CD8-positive, alpha-beta memory T cell (primary cell): ENCODE data around the gene CRP. TPM values are rescaled to one million over a fixed set of nuclear protein-coding genes. Genes with fewer than 3 reads are reported as not detected.
"Not testable (repeated sequence)": the region's sequence is repeated elsewhere in the genome, so short reads cannot be mapped to it uniquely, and the experiment has no call there.

Experiments
- CTCF ChIA-PET: fragments of 350-600 bp; sonication (Branson Sonifier 250); formaldehyde crosslinking; loops from one replicate; lab custom pipeline; 2021; ENCODE audit warnings: antibody characterized with exemption; lab: Charles Lee
- POLR2A ChIA-PET: fragments of 350-600 bp; sonication (Branson Sonifier 250); formaldehyde crosslinking; loops from one replicate; lab custom pipeline; 2021; ENCODE audit warnings: antibody characterized with exemption; lab: Charles Lee
- DNase-seq, 5 donors: peaks; one replicate each; pipeline versions ENCODE4 v3.0.0 to v3.0.0-alpha.2; 2020 to 2022; ENCODE audit warnings: mixed read lengths in 1 of 5
- H3K27ac ChIP-seq: one replicate; pipeline ENCODE4 v1.7.0; 2013; ENCODE audit warnings: low read depth, mild to moderate bottlenecking, low read length, moderate library complexity
- H3K27me3 ChIP-seq: 2 replicates; pipeline ENCODE4 v1.7.0; 2013; ENCODE audit warnings: low read length, mild to moderate bottlenecking; ENCODE audit not compliant: insufficient read depth, poor library complexity, severe bottlenecking
- H3K36me3 ChIP-seq: 2 replicates; pipeline ENCODE4 v1.7.0; 2013; ENCODE audit warnings: mild to moderate bottlenecking, low read length, moderate library complexity; ENCODE audit not compliant: insufficient read depth
- H3K4me1 ChIP-seq: 2 replicates; pipeline ENCODE4 v1.7.0; 2013; ENCODE audit warnings: mild to moderate bottlenecking, low read length, moderate library complexity; ENCODE audit not compliant: insufficient read depth
- H3K4me3 ChIP-seq: 2 replicates; pipeline ENCODE4 v1.7.0; 2013; ENCODE audit warnings: mild to moderate bottlenecking, low read length
- H3K9me3 ChIP-seq: 2 replicates; pipeline ENCODE4 v1.7.0; 2013; ENCODE audit warnings: mild to moderate bottlenecking, low read length
- H3K27ac Mint-ChIP-seq, 8 donors: one replicate each; pipeline ENCODE4 v1.8.0; 2020 to 2021; ENCODE audit warnings: mixed read lengths in 8 of 8, mild to moderate bottlenecking in 6 of 8, inconsistent platforms in 3 of 8, moderate library complexity in 3 of 8
- H3K27me3 Mint-ChIP-seq, 2 donors: one replicate each; pipeline ENCODE4 v1.8.0; 2020 to 2021; ENCODE audit warnings: mixed read lengths in 2 of 2, mild to moderate bottlenecking in 1 of 2, moderate library complexity in 1 of 2
- H3K36me3 Mint-ChIP-seq, 3 donors: one replicate each; pipeline ENCODE4 v1.8.0; 2020 to 2021; ENCODE audit warnings: mixed read lengths in 3 of 3, inconsistent platforms in 1 of 3, mild to moderate bottlenecking in 1 of 3
- H3K4me1 Mint-ChIP-seq, 3 donors: one replicate each; pipeline ENCODE4 v1.8.0; 2020 to 2021; ENCODE audit warnings: mixed read lengths in 3 of 3, inconsistent platforms in 1 of 3, mild to moderate bottlenecking in 1 of 3
- H3K4me3 Mint-ChIP-seq, 7 donors: one replicate each; pipeline ENCODE4 v1.8.0; 2020 to 2021; ENCODE audit warnings: mixed read lengths in 7 of 7, mild to moderate bottlenecking in 6 of 7, moderate library complexity in 4 of 7, inconsistent platforms in 2 of 7
- H3K9me3 Mint-ChIP-seq, 5 donors: one replicate each; pipeline ENCODE4 v1.8.0; 2020 to 2022; ENCODE audit warnings: mixed read lengths in 5 of 5, mild to moderate bottlenecking in 3 of 5, moderate library complexity in 2 of 5, inconsistent platforms in 1 of 5
- polyA plus RNA-seq: library from polyadenylated mRNA; unstranded; fragments of 300-500 nt; fragmentation: Illumina TruSeq; gene quantifications from one replicate; pipeline ENCODE4 v1.2.3, GENCODE V29; 2021
- total RNA-seq, 2 experiments: library from RNA; stranded (reverse); gene quantifications; one replicate each; pipeline ENCODE4 v1.2.3, GENCODE V29; 2021

Gene CRP
- total and polyA plus RNA-seq, 3 experiments from 2014 or later, result not detected

- no peak overlapping the region for H3K4me3 Mint-ChIP-seq
- ChIA-PET CTCF (no interaction called here), POLR2A (no interaction called here)
- no peak overlapping the region for H3K4me3 ChIP-seq
- no peak overlapping the region for H3K27ac ChIP-seq
- H3K27me3 ChIP-seq, result no peaks in the 10 kb centered on the region
- no peaks in the 10 kb centered on the region for H3K4me1 Mint-ChIP-seq
- no peaks in the 10 kb centered on the region for H3K36me3 Mint-ChIP-seq
- no peaks in the 10 kb centered on the region for H3K9me3 ChIP-seq
- no peaks in the 10 kb centered on the region for H3K9me3 Mint-ChIP-seq
- DNase-seq, result no peak
- H3K4me1 ChIP-seq, result no peaks in the 10 kb centered on the region
- peaks cover 29 to 56% of the 10 kb centered on the region in 2 donors for H3K27me3 Mint-ChIP-seq
- H3K36me3 ChIP-seq, result no peaks in the 10 kb centered on the region
- no peak overlapping the region for H3K27ac Mint-ChIP-seq
These were observed 26.9 kb downstream of the CRP start for GRCh38 chr1:159687511-159687910.

DNA sequence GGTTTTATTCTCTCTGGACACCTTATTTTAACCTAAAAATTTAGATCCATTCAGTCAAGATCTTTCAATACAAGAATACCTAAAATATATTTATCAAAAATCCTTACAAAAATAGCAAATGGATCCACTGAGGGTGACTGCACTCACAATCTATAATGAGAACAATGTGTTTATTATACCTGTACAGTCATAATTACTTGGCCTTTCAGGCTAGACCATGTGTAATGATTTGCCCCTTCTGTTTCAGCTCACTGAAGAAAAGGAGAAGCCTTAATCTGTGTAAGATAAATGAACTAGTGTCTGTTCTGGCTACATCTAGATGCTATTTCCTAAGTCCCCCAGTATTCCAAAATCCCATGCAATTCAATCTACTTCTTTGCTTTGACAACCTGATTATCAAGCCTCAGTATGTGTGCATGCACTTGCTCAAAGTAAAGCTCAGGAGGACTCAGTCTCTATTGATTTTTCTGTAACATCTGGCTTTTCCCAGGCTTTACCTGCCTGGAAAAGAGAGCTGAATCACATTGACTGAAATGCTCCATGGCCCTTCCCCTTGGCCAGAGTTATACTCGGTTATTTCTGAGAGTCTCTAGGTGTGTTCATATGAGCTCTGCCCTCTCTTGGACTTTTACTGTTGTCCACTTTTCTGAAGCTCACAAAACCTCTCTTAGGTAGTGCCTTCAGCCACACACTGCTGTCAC is 27.6 kb downstream of the CRP start:
- Mint-ChIP-seq H3K4me1 (no peaks in the 10 kb centered on the region), H3K27ac (no peak overlapping the region), H3K36me3 (no peaks in the 10 kb centered on the region), H3K9me3 (no peaks in the 10 kb centered on the region), H3K27me3 (peaks cover 24 to 50% of the 10 kb centered on the region in 2 donors), H3K4me3 (no peak overlapping the region)
- ChIA-PET POLR2A (no interaction called here), CTCF (no interaction called here)
- no peak for DNase-seq
- H3K36me3 ChIP-seq, result no peaks in the 10 kb centered on the region
- no peaks in the 10 kb centered on the region for H3K4me1 ChIP-seq
- no peaks in the 10 kb centered on the region for H3K9me3 ChIP-seq
- no peaks in the 10 kb centered on the region for H3K27me3 ChIP-seq
- no peak overlapping the region for H3K27ac ChIP-seq
- H3K4me3 ChIP-seq, result no peak overlapping the region

DNA sequence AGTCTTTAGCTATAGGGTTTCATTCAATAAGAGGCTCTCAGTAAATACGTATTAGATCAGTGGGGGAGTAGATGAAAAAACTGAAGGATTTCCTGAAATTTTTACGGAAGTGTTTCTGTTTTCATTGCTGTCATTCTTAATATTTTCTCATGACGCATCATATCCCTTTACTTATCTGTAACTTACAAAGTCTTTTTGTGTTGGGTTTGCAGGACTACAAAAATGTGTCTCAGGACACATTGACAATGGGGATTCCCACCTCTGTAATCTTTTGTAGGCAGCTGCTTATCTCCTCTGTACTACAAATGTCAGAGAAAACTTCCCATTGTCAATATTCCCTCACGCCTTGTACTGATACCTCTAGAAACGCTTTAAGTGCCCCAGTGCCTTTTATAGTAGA is 35.5 kb downstream of the CRP start:
- H3K4me3 Mint-ChIP-seq, result no peak overlapping the region

GRCh38 chr1:159675046-159675445 is 39.3 kb downstream of the CRP start:
- H3K4me1 Mint-ChIP-seq, result no peaks in the 10 kb centered on the region
- no peak overlapping the region for H3K27ac ChIP-seq
- no peak overlapping the region for H3K4me3 Mint-ChIP-seq
- H3K27me3 Mint-ChIP-seq, result peaks cover 18 to 34% of the 10 kb centered on the region in 2 donors
- H3K36me3 ChIP-seq, result no peaks in the 10 kb centered on the region
- CTCF ChIA-PET, result no interaction called here
- no peaks in the 10 kb centered on the region for H3K27me3 ChIP-seq
- no peaks in the 10 kb centered on the region for H3K4me1 ChIP-seq
- no peaks in the 10 kb centered on the region for H3K36me3 Mint-ChIP-seq
- no peak overlapping the region for H3K4me3 ChIP-seq
- POLR2A ChIA-PET, result no interaction called here
- H3K9me3 Mint-ChIP-seq, result no peaks in the 10 kb centered on the region
- no peak overlapping the region for H3K27ac Mint-ChIP-seq
- no peak for DNase-seq
- H3K9me3 ChIP-seq, result no peaks in the 10 kb centered on the region

More for the DNA sequence above, 35.5 kb downstream of the CRP start:
- POLR2A ChIA-PET, result no interaction called here
- Histone ChIP-seq H3K9me3 (no peaks in the 10 kb centered on the region), H3K27me3 (no peaks in the 10 kb centered on the region), H3K36me3 (no peaks in the 10 kb centered on the region), H3K4me3 (no peak overlapping the region), H3K27ac (no peak overlapping the region), H3K4me1 (no peaks in the 10 kb centered on the region)
- Mint-ChIP-seq H3K9me3 (no peaks in the 10 kb centered on the region), H3K27me3 (peaks cover 13 to 30% of the 10 kb centered on the region in 2 donors), H3K36me3 (no peaks in the 10 kb centered on the region), H3K4me1 (no peaks in the 10 kb centered on the region), H3K27ac (no peak overlapping the region)
- CTCF ChIA-PET, result no interaction called here
- no peak for DNase-seq

GRCh38 chr1:159672390-159672789 is 42.0 kb downstream of the CRP start:
- H3K36me3 ChIP-seq, H3K4me3 Mint-ChIP-seq: not testable (repeated sequence)

DNA sequence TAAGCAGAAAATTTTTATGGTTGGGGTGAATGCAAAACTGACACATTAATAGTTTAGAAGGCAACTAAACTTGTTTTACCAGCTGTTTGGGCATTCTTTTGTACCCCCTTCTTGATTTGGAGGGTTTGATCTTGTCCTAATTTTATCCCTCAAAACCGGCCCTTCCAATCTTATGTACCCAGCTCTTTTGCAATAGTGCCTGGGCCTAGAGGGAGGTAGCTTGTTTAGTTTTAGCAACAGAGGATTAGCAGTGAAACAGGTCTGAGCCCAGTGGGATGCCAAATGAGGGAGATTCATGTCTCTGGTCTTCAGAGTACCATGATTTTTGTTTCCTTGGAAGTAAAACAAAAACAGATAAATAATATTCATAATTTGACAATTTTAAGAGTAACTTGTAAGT is 45.1 kb downstream of the CRP start:
- H3K9me3 ChIP-seq, result no peaks in the 10 kb centered on the region
- ChIA-PET POLR2A (no interaction called here), CTCF (no interaction called here)
- Mint-ChIP-seq H3K36me3 (no peaks in the 10 kb centered on the region), H3K4me1 (no peaks in the 10 kb centered on the region), H3K27ac (no peak overlapping the region), H3K9me3 (peaks cover 2 to 5% (median 2%) of the 10 kb centered on the region in 5 donors), H3K27me3 (peaks cover 12 to 35% of the 10 kb centered on the region in 2 donors), H3K4me3 (no peak overlapping the region)
- no peak overlapping the region for H3K27ac ChIP-seq
- no peaks in the 10 kb centered on the region for H3K4me1 ChIP-seq
- no peaks in the 10 kb centered on the region for H3K27me3 ChIP-seq
- no peak for DNase-seq
- H3K36me3 ChIP-seq, result no peaks in the 10 kb centered on the region
- no peak overlapping the region for H3K4me3 ChIP-seq

More at GRCh38 chr1:159672390-159672789, 42.0 kb downstream of the CRP start:
- H3K27me3 ChIP-seq, H3K4me1 Mint-ChIP-seq, H3K9me3 ChIP-seq, CTCF ChIA-PET, DNase-seq, H3K27ac Mint-ChIP-seq, H3K4me3 ChIP-seq, H3K9me3 Mint-ChIP-seq, H3K27ac ChIP-seq, POLR2A ChIA-PET, H3K36me3 Mint-ChIP-seq, H3K4me1 ChIP-seq: not testable (repeated sequence)
- H3K27me3 Mint-ChIP-seq, result peaks cover 18 to 32% of the 10 kb centered on the region in 2 donors

DNA sequence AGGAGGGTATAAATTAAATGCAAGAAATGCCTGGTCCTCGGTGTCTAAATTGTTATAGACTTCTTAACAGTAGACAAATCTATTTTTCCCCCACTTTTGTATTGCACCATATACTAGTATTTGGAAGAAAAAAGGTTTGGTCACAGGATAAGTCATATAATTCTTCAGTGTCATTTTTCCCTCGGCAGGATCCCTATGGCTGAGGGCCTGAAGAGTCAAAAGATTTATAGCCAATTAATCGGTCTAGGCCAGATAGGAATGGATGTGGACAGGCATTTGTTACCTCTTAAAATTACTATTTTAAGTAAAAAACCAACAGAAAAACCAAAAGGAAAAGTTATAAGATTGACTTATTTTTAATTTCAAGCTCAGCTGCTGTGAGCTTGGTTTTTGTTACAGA is 45.6 kb downstream of the CRP start:
- no peaks in the 10 kb centered on the region for H3K4me1 Mint-ChIP-seq
- H3K27ac ChIP-seq, result no peak overlapping the region

DNA sequence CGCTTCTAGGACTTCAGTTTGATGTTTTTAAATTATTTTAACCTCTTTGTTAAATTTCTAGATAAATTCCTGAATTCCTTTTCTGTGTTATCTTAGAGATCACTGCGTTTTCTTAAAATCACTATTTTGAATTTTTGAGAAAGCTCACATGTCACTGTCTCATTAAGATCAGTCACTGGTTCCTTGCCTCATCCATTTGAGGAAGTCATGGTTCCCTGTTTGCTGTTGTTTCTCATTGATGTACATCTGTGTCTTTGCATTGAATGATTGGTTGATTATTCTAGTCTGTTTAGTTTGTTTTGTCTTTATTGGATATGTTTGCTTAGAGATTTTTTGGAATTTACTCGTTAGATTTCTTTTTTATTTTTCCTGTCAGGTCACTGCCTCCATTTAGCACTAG is 50.1 kb downstream of the CRP start:
- Mint-ChIP-seq H3K27me3 (peaks cover 0 to 56% of the 10 kb centered on the region in 2 donors), H3K4me1 (no peaks in the 10 kb centered on the region), H3K9me3 (peaks cover 10 to 17% (median 12%) of the 10 kb centered on the region in 5 donors), H3K36me3 (no peaks in the 10 kb centered on the region), H3K27ac (no peak overlapping the region), H3K4me3 (no peak overlapping the region)
- POLR2A ChIA-PET, result no interaction called here
- DNase-seq, result no peak
- H3K36me3 ChIP-seq, result no peaks in the 10 kb centered on the region
- no peak overlapping the region for H3K4me3 ChIP-seq
- no peaks in the 10 kb centered on the region for H3K4me1 ChIP-seq
- no peaks in the 10 kb centered on the region for H3K9me3 ChIP-seq
- H3K27me3 ChIP-seq, result no peaks in the 10 kb centered on the region
- no peak overlapping the region for H3K27ac ChIP-seq
- CTCF ChIA-PET, result no interaction called here

More for the DNA sequence above, 45.6 kb downstream of the CRP start:
- ChIA-PET CTCF (no interaction called here), POLR2A (no interaction called here)
- Mint-ChIP-seq H3K4me3 (no peak overlapping the region), H3K36me3 (no peaks in the 10 kb centered on the region), H3K27ac (no peak overlapping the region), H3K27me3 (peaks cover 7 to 34% of the 10 kb centered on the region in 2 donors), H3K9me3 (peaks cover 6 to 10% (median 8%) of the 10 kb centered on the region in 5 donors)
- Histone ChIP-seq H3K36me3 (no peaks in the 10 kb centered on the region), H3K27me3 (no peaks in the 10 kb centered on the region), H3K4me3 (no peak overlapping the region), H3K9me3 (no peaks in the 10 kb centered on the region), H3K4me1 (no peaks in the 10 kb centered on the region)
- DNase-seq, result no peak
